Endothelial cell (in vitro differentiated cells): ENCODE results near the gene NUDT16L1. TPM values are rescaled to one million over a fixed set of nuclear protein-coding genes. Genes with fewer than 3 reads are reported as not detected.

Source experiments
- DNase-seq: peaks from one replicate; pipeline ENCODE4 v3.0.0; 2021; ENCODE audit warnings: low spot score
- H3K27ac Mint-ChIP-seq: one replicate; pipeline ENCODE4 v1.8.0; 2021; ENCODE audit warnings: mixed read lengths, inconsistent platforms; ENCODE audit not compliant: unreplicated experiment
- H3K27me3 Mint-ChIP-seq: one replicate; pipeline ENCODE4 v1.8.0; 2021; ENCODE audit warnings: mild to moderate bottlenecking, moderate library complexity, mixed read lengths, inconsistent platforms; ENCODE audit not compliant: unreplicated experiment
- H3K36me3 Mint-ChIP-seq: one replicate; pipeline ENCODE4 v1.8.0; 2021; ENCODE audit warnings: mild to moderate bottlenecking, low read depth, mixed read lengths, inconsistent platforms; ENCODE audit not compliant: unreplicated experiment
- H3K4me1 Mint-ChIP-seq: one replicate; pipeline ENCODE4 v1.8.0; 2021; ENCODE audit warnings: mild to moderate bottlenecking, mixed read lengths, inconsistent platforms; ENCODE audit not compliant: unreplicated experiment
- H3K4me3 Mint-ChIP-seq: one replicate; pipeline ENCODE4 v1.8.0; 2021; ENCODE audit warnings: mild to moderate bottlenecking, mixed read lengths, inconsistent platforms; ENCODE audit not compliant: unreplicated experiment
- H3K9me3 Mint-ChIP-seq: one replicate; pipeline ENCODE4 v1.8.0; 2021; ENCODE audit warnings: mixed read lengths, inconsistent platforms; ENCODE audit not compliant: unreplicated experiment
- total RNA-seq: library from RNA; stranded (reverse); fragmentation: NEBNext Ultra II Directional; extraction: Animal tissue kit (Norgen Biotek cat#: 25700); gene quantifications from one replicate; pipeline ENCODE4 v1.2.1, GENCODE V29; 2021; ENCODE audit not compliant: unreplicated experiment
- TF ChIP-seq, protein P1 (sequence below): fragments of 200-600 bp; sonication (generic); IDR thresholded peaks from one replicate; pipeline ENCODE4 v1.5.0; 2021; ENCODE audit warnings: antibody characterized with exemption; ENCODE audit not compliant: unreplicated experiment

NUDT16L1 gene
- total RNA-seq, 1 donor from 2014 or later: 43.1 TPM

DNA sequence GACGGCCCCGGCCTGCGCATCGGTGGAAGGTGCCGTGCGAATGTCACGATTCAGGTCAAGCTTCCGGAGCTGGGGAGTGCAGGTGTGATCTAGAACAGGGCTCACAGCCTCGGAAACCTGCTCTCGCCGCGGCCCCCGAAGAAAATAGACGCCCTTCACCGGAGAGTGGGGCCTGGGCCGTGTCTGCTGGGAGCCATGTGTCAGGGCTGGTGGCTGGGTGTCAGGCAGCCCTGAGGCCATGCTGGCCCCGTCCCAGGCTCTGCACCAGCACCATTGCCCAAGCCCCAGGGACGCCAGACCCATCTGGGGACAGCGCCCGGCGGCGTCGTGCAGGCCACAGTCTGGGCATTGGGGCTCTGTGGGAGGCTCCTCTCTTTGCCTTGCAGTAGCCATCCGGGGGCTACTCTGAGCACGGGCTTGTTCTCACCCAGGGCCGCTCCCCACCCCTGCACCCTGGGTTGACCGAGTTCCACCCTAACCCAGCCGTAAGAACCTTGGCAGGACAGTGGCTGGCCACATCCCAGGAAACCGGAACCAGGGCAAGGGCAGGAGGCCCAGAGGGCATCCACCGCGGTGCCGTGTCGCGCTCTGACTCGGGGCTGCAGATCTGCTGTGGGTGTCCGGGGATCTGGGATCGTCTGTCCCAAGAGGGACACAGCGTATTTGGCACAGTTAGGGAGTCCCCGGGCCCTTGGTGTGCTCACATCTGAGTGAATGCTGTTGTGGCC is 5.3 kb upstream of the NUDT16L1 start:
- no peaks in the 10 kb centered on the region for H3K4me1 Mint-ChIP-seq
- H3K27ac Mint-ChIP-seq: no peak overlapping the region
- H3K36me3 Mint-ChIP-seq: peaks cover 16% of the 10 kb centered on the region
- H3K9me3 Mint-ChIP-seq: no peaks in the 10 kb centered on the region
- TF ChIP-seq, protein P1, sequence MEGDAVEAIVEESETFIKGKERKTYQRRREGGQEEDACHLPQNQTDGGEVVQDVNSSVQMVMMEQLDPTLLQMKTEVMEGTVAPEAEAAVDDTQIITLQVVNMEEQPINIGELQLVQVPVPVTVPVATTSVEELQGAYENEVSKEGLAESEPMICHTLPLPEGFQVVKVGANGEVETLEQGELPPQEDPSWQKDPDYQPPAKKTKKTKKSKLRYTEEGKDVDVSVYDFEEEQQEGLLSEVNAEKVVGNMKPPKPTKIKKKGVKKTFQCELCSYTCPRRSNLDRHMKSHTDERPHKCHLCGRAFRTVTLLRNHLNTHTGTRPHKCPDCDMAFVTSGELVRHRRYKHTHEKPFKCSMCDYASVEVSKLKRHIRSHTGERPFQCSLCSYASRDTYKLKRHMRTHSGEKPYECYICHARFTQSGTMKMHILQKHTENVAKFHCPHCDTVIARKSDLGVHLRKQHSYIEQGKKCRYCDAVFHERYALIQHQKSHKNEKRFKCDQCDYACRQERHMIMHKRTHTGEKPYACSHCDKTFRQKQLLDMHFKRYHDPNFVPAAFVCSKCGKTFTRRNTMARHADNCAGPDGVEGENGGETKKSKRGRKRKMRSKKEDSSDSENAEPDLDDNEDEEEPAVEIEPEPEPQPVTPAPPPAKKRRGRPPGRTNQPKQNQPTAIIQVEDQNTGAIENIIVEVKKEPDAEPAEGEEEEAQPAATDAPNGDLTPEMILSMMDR: no peak
- peaks cover 16% of the 10 kb centered on the region for H3K27me3 Mint-ChIP-seq
- DNase-seq: no peak
- H3K4me3 Mint-ChIP-seq: no peak overlapping the region

DNA sequence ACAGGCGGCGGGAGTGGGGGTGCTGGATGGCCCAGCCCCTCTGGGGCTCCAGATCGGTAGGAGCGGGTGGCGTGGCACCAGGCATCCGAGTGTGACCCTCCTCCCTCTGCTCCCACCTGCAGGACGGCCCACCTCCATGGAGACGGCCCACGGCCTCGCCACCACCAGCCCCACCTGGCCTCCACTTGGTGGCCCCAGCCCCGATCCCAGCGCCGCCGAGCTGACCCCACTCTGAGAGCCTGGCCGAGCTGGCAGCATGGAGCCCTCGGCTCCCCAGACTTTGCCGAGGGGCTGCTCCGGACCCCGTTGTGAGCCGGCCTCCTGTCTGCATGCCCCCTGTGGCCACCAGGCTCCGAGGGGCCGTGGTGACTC is 4.7 kb upstream of the NUDT16L1 start:
- H3K36me3 Mint-ChIP-seq: peaks cover 16% of the 10 kb centered on the region
- H3K4me1 Mint-ChIP-seq: no peaks in the 10 kb centered on the region
- H3K27ac Mint-ChIP-seq: no peak overlapping the region
- peaks cover 13% of the 10 kb centered on the region for H3K27me3 Mint-ChIP-seq
- H3K4me3 Mint-ChIP-seq: no peak overlapping the region
- DNase-seq: no peak
- no peaks in the 10 kb centered on the region for H3K9me3 Mint-ChIP-seq
- TF ChIP-seq, protein P1: no peak

DNA sequence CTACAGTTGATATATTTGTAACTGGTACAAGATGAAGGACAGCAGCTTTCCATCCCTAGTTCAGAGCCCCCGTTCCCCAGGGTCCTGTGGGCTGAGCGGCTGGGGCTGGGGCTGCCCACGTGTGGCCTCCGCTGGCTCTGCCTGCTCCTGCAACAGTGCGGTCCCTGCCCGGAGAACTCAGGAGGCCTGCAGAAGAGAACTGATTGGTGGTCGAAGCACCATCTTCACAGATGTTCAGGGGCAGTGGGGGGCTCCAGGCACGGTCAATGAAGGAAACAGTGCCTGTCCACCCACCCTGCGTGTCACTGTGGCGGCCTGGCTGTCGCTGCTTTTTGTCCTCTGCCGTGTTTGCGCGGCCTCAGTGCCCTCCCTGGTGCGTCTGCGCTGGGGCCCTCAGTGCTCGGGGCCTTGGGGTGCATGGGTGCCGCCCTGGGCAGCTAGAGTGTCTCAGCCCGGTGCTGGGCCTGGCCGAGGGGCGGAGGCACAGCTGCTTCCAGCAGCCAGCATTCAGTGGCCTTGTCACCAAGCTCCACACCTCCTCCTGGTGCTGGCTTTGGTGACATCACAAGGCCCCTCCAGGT is 4.2 kb upstream of the NUDT16L1 start:
- Mint-ChIP-seq H3K27me3 (peaks cover 13% of the 10 kb centered on the region), H3K9me3 (no peaks in the 10 kb centered on the region), H3K4me1 (no peaks in the 10 kb centered on the region), H3K4me3 (no peak overlapping the region), H3K27ac (no peak overlapping the region), H3K36me3 (peaks cover 16% of the 10 kb centered on the region)
- TF ChIP-seq, protein P1: no peak
- DNase-seq: no peak

DNA sequence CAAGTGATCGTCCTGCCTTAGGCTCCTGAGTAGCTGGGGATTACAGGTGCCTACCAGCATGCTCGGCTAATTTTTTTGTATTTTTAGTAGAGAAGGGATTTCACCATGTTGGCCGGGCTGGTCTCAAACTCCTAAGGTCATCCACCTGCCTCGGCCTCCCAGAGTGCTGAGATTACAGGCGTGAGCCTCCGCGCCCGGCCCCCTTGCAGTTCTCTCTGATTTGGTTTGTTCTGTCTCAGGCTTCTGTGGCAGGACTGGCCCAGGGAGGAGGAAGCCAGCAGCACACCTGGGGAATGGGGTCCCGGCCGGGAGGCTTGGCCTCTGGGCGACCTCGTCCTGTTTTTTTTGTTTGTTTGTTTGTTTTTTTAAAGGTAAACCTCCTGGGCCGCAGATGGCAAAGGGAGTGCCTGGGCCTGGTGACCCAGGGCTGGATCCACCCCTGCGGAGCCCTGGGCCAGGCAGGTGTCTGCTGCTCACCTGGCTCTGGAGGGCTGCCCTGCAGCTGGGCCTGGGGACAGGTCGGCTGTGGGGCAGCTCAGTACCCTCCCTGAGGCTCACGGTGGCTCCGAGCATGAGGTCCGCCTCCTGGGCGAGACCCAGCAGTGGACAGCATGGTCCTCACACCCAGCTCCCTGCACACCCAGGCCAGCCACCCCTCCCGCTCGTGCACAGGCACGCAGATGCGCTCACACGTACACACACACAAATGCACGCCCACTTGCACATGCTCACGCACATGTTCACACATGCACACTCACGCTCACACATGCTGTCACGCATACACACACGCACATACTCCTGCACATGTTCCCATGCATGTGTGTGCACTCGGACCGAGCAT is 3.3 kb upstream of the NUDT16L1 start:
- TF ChIP-seq, protein P1: no peak
- H3K4me1 Mint-ChIP-seq: no peaks in the 10 kb centered on the region
- no peak overlapping the region for H3K27ac Mint-ChIP-seq
- H3K27me3 Mint-ChIP-seq: peaks cover 15% of the 10 kb centered on the region
- no peak for DNase-seq
- H3K4me3 Mint-ChIP-seq: no peak overlapping the region
- H3K9me3 Mint-ChIP-seq: no peaks in the 10 kb centered on the region
- peaks cover 13% of the 10 kb centered on the region for H3K36me3 Mint-ChIP-seq
